Measurements from ENCODE around the gene LGALS3BP. TPM values are rescaled to one million over a fixed set of nuclear protein-coding genes. Genes with fewer than 3 reads are reported as not detected.

Gene LGALS3BP
- total RNA-seq, 1 experiment from 2014 or later: 57.9 TPM

GRCh38 chr17:79005063-79005861 is 25.5 kb upstream of the LGALS3BP start:
- Mint-ChIP-seq H3K9me3 (no peaks in the 10 kb centered on the region), H3K36me3 (no peaks in the 10 kb centered on the region; the same call in 1 of the 2 replicates), H3K4me1 (peaks cover 18% of the 10 kb centered on the region), H3K4me3 (no peak overlapping the region), H3K27me3 (ENCODE audit: low read depth) (peaks cover 82% of the 10 kb centered on the region), H3K27ac (no peak overlapping the region)
- DNase-seq (ENCODE audit: low spot score) (no peak), ATAC-seq (no peak)
- ChIA-PET CTCF (no interaction called here), POLR2A (no interaction called here)
- TF ChIP-seq NR1H2 (CRISPR knock-in tag; IDR thresholded peaks at IDR 0.05) (no peak), GTF2I (CRISPR knock-in tag; conservative IDR thresholded peaks at IDR 0.05) (no peak), ELF4 (CRISPR knock-in tag; IDR thresholded peaks at IDR 0.05; ENCODE audit: low read depth) (no peak), STAT6 (CRISPR knock-in tag; conservative IDR thresholded peaks at IDR 0.05; ENCODE audit: low read depth) (no peak), ZBTB43 (CRISPR knock-in tag; IDR thresholded peaks at IDR 0.05) (no peak), MAX (CRISPR knock-in tag; IDR thresholded peaks at IDR 0.05) (no peak), TEAD4 (CRISPR knock-in tag; IDR thresholded peaks at IDR 0.05) (no peak), FOXP1 (CRISPR knock-in tag; IDR thresholded peaks at IDR 0.05; ENCODE audit: borderline replicate concordance) (no peak), JUN (CRISPR knock-in tag; IDR thresholded peaks at IDR 0.05) (no peak), USF2 (CRISPR knock-in tag; IDR thresholded peaks at IDR 0.05) (no peak), OVOL2 (CRISPR knock-in tag; IDR thresholded peaks at IDR 0.05; ENCODE audit: borderline replicate concordance) (no peak), ZNF416 (CRISPR knock-in tag; IDR thresholded peaks at IDR 0.05) (no peak), ZNF138 (CRISPR knock-in tag; conservative IDR thresholded peaks at IDR 0.05) (no peak), ATF6 (CRISPR knock-in tag; IDR thresholded peaks at IDR 0.05) (no peak), FOXJ3 (CRISPR knock-in tag; IDR thresholded peaks at IDR 0.05; ENCODE audit: borderline replicate concordance) (no peak)
- TF ChIP-seq, protein P1, sequence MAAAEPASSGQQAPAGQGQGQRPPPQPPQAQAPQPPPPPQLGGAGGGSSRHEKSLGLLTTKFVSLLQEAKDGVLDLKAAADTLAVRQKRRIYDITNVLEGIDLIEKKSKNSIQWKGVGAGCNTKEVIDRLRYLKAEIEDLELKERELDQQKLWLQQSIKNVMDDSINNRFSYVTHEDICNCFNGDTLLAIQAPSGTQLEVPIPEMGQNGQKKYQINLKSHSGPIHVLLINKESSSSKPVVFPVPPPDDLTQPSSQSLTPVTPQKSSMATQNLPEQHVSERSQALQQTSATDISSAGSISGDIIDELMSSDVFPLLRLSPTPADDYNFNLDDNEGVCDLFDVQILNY (CRISPR knock-in tag; IDR thresholded peaks at IDR 0.05): no peak
- TF ChIP-seq, protein P2, sequence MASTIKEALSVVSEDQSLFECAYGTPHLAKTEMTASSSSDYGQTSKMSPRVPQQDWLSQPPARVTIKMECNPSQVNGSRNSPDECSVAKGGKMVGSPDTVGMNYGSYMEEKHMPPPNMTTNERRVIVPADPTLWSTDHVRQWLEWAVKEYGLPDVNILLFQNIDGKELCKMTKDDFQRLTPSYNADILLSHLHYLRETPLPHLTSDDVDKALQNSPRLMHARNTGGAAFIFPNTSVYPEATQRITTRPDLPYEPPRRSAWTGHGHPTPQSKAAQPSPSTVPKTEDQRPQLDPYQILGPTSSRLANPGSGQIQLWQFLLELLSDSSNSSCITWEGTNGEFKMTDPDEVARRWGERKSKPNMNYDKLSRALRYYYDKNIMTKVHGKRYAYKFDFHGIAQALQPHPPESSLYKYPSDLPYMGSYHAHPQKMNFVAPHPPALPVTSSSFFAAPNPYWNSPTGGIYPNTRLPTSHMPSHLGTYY (CRISPR knock-in tag; IDR thresholded peaks at IDR 0.05): no peak
- TF ChIP-seq, protein P3, sequence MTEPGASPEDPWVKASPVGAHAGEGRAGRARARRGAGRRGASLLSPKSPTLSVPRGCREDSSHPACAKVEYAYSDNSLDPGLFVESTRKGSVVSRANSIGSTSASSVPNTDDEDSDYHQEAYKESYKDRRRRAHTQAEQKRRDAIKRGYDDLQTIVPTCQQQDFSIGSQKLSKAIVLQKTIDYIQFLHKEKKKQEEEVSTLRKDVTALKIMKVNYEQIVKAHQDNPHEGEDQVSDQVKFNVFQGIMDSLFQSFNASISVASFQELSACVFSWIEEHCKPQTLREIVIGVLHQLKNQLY (CRISPR knock-in tag; IDR thresholded peaks at IDR 0.05): no peak
- TF ChIP-seq, protein P4, sequence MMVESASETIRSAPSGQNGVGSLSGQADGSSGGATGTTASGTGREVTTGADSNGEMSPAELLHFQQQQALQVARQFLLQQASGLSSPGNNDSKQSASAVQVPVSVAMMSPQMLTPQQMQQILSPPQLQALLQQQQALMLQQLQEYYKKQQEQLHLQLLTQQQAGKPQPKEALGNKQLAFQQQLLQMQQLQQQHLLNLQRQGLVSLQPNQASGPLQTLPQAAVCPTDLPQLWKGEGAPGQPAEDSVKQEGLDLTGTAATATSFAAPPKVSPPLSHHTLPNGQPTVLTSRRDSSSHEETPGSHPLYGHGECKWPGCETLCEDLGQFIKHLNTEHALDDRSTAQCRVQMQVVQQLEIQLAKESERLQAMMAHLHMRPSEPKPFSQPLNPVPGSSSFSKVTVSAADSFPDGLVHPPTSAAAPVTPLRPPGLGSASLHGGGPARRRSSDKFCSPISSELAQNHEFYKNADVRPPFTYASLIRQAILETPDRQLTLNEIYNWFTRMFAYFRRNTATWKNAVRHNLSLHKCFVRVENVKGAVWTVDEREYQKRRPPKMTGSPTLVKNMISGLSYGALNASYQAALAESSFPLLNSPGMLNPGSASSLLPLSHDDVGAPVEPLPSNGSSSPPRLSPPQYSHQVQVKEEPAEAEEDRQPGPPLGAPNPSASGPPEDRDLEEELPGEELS (CRISPR knock-in tag; IDR thresholded peaks at IDR 0.05): no peak
- TF ChIP-seq, protein P5, sequence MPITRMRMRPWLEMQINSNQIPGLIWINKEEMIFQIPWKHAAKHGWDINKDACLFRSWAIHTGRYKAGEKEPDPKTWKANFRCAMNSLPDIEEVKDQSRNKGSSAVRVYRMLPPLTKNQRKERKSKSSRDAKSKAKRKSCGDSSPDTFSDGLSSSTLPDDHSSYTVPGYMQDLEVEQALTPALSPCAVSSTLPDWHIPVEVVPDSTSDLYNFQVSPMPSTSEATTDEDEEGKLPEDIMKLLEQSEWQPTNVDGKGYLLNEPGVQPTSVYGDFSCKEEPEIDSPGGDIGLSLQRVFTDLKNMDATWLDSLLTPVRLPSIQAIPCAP (CRISPR knock-in tag; IDR thresholded peaks at IDR 0.05): no peak

Measured in WTC11 (cell line).